Stimulated activated CD4-positive, alpha-beta T cell treated with anti-CD3 and anti-CD28 coated beads, Interleukin-1b, Interleukin-23, amount 100 ng/mL, for 4 hours (primary cell): ENCODE data around the gene CEP72.

Source experiments
- DNase-seq, 2 donors: peaks; one replicate each; pipeline ENCODE4 v3.0.0-alpha.2; 2020; ENCODE audit warnings: low read depth in 2 of 2

CEP72 gene

GRCh38 chr5:639253-639530 is 27.1 kb downstream of the CEP72 start:
- DNase-seq = no peak

DNA sequence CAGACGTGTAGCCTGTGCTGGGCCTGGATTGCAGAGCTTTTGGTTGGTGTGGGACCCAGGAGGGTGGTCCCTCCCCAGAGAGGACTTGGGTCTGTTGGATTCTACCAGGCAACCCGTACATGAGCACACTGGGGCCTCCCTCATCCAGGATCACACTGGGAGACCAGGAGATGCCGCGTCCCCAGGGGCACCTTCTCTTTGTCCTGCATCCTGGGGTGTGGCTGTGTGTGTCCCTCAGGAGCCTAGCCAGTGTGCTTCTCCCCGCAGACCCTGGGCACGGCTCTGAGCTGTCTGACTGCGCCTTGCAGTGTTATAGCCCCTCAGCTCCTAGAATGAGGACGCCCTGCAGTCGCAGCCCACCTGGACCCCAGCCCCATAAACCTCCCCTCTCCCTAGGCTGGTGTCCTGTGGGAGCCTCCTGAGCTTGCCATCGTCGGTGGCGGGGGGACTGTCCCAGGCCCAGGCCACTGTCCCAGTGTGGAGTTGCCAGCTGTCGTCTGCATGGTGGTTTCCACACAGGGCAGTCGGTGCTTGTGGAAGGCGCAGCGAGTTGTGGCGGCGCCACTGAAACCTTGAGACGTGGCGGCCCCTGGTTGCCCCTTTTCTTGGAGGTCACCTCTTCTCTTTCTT is 27.6 kb downstream of the CEP72 start:
- no peak for DNase-seq

- no peak for DNase-seq
Measured at GRCh38 chr5:640461-641330, 28.6 kb downstream of the CEP72 start.

GRCh38 chr5:641331-641765 is 29.2 kb downstream of the CEP72 start:
- no peak for DNase-seq

GRCh38 chr5:642481-642880 is 30.3 kb downstream of the CEP72 start:
- no peak for DNase-seq

GRCh38 chr5:643351-643801 is 31.2 kb downstream of the CEP72 start:
- no peak for DNase-seq

DNA sequence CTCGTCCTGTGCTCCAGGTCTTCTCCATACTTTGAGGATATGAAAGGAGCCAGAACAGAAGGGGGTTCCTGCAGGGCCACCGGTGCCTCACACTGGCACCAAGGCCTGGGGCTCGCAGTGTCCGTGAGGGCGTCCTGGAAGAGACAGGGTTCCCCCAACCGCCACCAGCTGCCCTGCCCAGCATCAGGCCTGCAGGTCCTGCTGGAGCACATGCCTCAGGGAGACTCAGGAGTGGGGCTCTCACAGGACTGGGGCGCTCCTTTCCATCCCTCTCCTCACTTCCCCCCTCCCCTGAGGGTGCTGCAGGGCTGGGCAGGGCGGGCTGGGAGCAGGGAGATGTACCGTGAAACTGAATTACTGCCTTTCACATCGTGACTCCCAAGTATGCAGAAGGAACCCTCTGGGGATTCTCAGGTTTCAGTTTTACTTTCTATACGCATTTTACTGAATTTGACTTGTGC is 31.7 kb downstream of the CEP72 start:
- no peak for DNase-seq

GRCh38 chr5:644509-644908 is 32.4 kb downstream of the CEP72 start:
- DNase-seq = no peak

DNA sequence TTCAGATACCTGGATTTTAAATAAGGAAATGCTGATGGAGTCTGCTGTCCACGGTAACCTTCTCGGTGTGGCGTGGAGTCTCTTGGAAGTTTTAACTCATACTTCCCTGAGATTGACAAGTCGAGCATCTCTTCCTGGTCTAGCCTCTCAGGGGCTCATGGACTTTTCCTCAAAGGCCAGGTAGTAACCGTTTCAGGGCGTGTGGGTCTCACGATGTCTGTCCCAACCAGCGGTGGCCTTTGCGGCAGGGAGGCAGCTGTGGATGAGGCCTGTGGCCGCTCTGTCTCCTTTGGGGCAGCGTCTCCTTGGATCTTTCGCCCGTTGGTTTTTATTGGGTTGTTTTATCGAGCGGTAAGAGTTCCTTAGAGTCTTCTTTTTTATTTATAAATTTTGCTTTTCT is 32.8 kb downstream of the CEP72 start:
- no peak for DNase-seq

DNA sequence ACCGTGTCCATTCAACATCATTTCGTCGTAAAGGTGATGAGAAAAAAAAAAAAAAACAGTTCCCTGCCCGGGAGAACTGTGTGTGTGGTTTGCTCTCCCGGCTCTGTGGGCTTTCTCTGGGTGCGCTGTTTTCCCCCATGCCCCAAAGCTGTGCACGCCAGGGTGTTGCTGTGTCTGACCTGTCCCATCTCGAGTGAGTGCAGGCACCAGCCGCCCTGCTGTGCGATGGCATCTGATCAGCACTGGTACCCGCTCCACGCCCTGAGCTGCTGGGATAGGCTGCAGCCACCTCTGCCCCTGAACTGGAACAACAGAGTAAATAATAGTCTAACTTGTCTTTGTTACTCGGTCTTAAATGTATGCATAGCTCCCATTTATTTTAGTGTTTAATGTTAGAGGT is 33.3 kb downstream of the CEP72 start:
- no peak for DNase-seq

DNA sequence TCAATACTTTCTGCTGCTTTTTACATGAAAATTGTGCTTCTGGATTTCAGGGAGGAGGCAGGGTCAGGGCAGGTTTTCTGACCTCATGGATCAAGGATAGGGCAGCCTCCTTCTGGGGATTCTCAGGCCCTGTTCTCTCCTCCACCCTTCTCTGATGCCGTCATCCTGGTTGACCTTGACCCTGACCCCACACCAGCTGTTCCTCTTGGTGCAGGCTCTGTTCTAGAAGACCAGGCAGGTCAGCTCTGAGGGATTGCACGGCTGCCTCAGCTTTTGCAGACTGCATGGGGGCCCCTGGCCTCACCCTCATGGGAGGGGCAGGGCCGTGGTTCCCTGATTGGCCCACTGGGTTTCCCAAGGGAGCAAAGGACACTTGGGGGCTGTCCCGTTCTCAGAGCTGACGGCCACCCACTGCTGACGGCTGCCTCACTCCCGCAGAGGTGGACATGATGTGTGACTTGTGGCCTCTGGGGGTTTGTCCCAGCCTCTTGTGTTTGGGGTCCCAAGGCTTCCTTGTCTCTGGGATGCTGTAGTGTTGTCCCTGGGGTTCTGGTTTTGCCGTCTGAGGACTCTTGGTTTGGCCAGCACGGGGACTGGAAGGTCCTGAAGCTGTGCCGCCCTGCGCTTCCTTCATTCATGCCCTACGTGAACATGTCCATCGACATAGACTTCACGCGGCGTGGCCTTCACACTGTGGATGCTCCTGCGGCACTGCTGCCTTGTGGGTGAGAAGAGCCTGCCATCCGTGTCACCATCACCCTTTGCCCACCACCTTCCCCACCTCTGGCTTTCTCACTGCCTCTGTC is 34.5 kb downstream of the CEP72 start:
- DNase-seq = no peak

- DNase-seq = no peak
Measured at GRCh38 chr5:647311-647710, 35.2 kb downstream of the CEP72 start.

DNA sequence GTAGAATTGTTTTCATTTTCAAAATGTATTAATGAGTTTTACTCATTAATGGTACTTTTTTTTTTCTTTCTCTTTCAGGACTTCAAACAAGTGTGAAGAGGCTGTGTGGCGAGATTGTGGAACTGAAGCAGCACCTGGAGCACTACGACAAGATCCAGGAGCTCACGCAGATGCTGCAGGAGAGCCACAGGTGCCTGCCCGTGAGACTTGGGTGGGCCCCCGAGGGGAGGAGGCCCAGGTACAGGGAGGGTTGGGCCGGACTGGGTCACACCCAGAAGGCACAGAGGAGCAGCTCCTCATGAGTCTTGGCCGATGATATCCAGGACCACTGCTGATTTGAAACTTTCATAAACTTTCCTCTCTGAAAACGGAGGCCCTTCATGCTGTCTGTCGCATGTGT is 35.6 kb downstream of the CEP72 start:
- no peak for DNase-seq

DNA sequence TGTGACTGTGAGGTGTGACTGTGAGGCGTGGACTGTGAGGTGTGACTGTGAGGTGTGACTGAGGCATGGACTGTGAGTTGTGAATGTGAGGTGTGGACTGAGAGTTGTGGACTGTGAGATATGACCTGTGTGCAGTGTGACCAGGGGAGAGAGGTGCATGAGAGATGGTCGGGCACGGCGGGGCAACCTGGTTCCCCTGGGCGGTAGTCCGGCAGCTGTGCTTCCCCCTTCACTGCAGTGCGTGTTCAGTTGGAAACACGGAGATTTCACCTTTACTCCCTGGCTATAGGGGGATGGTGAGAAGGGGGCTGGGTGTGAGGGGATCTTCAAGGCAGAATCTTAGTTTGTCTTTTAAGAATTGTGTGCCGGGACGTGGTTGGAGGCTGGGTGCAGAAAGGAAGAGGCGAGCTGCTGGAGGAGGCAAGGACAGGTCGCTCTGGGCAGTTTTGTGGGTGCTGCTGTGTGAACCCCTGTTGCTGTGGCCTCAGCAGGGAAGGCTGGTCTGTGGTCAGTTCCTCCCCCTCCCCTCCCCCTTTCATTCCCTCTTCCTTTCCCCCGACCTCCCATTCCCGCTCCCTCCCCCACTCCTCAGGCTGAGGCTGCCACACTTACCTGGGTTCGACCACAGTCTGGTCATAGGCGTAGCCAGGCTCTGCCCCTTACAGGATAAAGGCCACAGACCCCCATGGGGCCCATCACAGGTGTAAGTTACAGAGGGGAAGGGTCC is 39.3 kb downstream of the CEP72 start:
- no peak for DNase-seq

- DNase-seq = no peak
Measured at GRCh38 chr5:652023-652515, 39.9 kb downstream of the CEP72 start.

DNA sequence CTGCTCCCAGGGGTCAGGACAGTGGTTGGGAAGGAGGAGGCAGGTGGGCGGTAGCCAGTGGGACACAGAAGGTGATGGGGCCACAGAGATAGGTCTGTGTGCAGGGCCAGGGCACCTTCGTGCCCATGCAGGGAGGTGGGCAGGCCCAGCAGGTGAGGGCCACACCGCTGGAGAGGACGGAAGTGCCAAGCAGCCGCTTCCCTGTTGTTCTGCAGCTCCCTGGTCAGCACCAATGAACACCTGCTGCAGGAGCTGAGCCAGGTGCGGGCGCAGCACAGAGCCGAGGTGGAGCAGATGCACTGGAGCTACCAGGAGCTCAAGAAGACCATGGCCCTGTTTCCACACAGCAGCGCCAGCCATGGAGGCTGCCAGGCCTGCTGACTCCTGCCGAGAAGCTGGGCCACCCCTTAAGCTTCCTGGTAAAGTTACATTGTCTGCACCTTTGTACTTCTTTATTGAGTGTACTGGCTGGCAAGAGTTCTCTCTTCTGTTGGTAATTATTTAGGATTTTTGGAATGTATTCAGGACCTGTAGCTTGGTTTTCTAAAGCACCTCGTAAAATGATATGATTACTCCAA is 40.7 kb downstream of the CEP72 start:
- DNase-seq = no peak

GRCh38 chr5:654071-654778 is 42.1 kb downstream of the CEP72 start:
- DNase-seq = no peak

DNA sequence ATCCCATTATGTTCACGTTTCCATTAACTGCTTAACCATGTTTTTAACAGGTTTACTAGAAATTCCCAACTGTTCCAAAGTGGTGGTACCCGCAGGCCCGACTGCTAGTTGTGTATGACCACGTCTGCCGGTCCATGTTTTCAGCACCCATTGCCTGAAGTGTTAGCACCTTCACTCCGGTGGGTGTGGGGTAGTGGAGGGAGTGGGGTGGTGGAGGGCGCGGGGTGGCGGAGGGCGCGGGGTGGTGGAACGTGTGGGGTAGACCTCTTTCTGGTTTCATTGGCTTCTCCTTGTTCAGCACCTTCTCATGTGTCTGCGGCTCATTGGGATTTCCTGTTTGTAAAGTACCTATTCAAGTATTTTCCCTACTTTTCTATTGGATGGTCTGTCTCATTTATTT is 43.3 kb downstream of the CEP72 start:
- no peak for DNase-seq

DNA sequence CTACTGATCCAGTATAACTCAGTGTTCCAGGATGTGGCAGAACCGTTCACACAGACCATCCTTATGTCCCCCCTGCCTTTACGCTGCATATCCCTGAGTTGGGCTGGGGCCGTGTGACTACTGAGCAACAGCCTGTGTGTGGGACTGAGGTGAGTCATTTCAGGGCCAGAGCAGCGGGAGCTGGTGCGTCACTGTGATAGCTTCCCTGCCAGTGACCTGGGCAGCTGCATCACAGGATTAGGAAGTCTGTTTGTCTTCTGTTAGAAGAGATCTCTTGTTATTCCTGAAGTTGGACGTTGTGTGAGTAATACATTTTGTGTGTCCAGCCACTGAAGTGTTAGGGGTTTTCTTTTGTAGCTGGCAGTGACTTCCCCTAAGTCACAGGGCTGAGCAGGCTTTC is 45.4 kb downstream of the CEP72 start:
- DNase-seq = no peak

DNA sequence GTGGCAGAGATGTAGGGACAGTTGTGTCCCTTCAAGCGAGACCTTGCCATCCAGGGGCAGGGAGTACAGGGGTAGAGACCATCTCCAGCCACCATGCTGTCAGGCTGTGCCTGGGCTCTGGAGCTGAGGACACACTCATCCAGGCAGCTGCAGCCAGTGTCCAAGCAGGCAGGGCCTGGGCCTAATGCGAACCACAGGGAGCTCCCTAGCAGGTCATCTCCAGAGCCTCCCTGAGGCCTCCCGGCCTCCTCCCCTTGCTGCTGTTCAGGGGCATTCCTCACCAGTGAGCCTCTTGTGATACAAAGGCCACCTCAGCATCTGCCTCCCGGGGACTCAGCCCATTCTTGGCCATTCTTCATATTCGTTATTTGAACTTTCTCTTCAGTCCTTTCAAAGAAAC is 46.0 kb downstream of the CEP72 start:
- DNase-seq = no peak
